Esophagus squamous epithelium (tissue), 4 donors: ENCODE measurements around the gene NR2C2.

ENCODE experiments used
- POLR2A ChIP-seq, 4 donors: fragments of 450-650 bp; IDR thresholded peaks; one replicate each; pipeline ENCODE4 v1.6.1; 2017; ENCODE audit warnings: antibody characterized with exemption in 4 of 4, mild to moderate bottlenecking in 4 of 4, moderate library complexity in 3 of 4
- TF ChIP-seq, protein P1 (sequence below), 6 experiments: fragments of 450-650 bp in 4 of 6; fragments of 200-600 bp in 2 of 6; sonication (generic) in 2 of 6; IDR thresholded peaks; one replicate each; pipeline ENCODE4 v1.5.1; 2016 to 2019; ENCODE audit warnings: antibody characterized with exemption in 6 of 6, mild to moderate bottlenecking in 4 of 6, moderate library complexity in 4 of 6

DNA sequence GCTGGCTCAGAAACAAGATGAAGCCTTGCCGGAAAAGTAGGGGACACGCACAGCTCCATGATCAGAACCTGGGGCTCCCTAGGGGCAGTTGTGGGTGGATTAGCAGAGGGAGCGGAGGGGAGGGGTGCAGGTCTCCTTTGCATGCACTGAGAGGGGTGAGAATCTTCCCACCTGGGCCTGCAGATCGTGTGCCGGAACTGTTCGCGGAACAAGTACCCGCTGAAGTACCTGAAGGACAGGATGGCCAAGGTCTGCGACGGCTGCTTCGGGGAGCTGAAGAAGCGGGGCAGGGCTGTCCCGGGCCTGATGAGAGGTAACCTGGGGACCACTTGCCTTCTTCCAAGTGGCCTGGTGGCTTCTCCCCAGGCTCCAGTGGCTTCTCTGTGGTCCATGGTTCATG lies 24.5 kb upstream of the NR2C2 start:
- TF ChIP-seq, protein P1, sequence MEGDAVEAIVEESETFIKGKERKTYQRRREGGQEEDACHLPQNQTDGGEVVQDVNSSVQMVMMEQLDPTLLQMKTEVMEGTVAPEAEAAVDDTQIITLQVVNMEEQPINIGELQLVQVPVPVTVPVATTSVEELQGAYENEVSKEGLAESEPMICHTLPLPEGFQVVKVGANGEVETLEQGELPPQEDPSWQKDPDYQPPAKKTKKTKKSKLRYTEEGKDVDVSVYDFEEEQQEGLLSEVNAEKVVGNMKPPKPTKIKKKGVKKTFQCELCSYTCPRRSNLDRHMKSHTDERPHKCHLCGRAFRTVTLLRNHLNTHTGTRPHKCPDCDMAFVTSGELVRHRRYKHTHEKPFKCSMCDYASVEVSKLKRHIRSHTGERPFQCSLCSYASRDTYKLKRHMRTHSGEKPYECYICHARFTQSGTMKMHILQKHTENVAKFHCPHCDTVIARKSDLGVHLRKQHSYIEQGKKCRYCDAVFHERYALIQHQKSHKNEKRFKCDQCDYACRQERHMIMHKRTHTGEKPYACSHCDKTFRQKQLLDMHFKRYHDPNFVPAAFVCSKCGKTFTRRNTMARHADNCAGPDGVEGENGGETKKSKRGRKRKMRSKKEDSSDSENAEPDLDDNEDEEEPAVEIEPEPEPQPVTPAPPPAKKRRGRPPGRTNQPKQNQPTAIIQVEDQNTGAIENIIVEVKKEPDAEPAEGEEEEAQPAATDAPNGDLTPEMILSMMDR (IDR thresholded peaks at IDR 0.05): no peak
- TF ChIP-seq POLR2A (IDR thresholded peaks at IDR 0.05): no peak
